GM21723 (cell line): ENCODE data around the gene ETF1.

ENCODE experiments used
- ATAC-seq: cut with Tn5 transposase; IDR thresholded peaks from one replicate; pipeline ENCODE4 v1.9.1; 2021; ENCODE audit warnings: mild to moderate bottlenecking, moderate library complexity; ENCODE audit not compliant: unreplicated experiment

Gene ETF1

DNA sequence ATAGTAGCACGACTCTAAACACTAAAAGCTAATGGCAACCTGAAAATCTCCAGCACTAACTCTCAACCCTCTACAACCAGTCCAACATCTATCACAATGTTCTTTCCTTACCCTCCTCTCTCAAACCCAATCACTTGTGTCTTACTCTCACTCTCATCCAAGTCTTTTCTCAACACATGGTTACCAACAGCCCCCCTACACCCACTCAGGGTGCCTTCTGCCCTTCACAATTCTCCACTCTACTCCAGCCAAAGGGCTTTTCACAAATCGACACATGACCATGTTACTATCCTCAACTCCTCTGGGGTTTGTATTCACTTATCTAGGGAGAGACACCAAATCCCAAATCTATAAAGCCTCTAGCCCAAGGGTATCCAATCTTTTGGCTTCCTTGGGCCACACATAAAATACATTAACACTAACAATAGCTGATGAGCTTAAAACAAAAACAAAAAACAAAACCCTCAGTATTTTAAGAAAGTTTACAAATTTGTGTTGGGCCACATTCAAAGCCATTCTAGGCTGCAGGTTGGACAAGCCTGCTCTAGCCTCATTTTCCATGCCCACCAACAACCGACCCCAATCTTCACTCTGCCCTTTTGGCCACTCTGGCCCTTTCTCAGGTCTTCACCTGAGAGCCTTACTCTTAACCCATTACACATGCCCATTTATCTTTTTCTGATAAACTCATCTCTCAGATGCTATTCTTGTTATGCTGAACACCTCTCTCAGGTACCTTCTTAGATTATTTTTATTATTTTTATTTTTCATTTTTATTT is 20.5 kb upstream of the ETF1 start:
- ATAC-seq: no peak

DNA sequence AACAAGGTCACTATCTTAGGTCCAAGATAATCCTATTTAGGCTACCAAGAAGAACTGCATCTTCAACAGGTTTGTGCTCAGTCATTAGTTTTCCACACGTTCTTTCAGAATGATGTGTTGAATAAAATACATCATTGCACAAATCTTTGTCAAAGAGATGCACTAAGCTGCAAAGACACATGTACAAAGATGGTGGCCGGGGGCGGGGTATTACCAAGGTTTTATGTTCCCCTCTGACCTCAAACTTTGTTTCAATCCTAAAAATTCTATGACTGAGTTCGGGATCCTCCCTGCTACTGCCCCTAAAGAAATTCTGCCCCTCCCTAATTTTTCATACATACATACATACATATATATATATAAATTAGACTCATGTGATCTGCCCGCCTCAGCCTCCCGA is 17.9 kb upstream of the ETF1 start:
- no peak for ATAC-seq

DNA sequence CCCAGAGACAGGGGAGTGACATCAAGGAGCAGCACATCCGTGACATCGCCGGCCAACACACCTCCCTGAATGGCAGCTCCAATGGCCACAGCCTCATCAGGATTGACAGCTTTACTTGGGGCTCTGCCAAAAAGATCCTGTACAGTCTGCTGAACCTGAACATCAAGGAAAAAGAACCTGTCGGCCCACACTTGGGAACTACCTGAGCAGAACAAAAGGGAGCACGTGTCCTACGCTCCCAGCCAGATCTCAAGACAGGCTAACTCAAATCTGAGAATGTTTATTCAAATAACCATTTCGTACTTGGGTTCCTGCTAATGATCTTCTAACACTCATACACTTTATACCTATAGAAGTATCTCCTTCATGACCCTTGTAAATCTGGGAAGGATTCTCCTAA is 16.9 kb upstream of the ETF1 start:
- no peak for ATAC-seq

DNA sequence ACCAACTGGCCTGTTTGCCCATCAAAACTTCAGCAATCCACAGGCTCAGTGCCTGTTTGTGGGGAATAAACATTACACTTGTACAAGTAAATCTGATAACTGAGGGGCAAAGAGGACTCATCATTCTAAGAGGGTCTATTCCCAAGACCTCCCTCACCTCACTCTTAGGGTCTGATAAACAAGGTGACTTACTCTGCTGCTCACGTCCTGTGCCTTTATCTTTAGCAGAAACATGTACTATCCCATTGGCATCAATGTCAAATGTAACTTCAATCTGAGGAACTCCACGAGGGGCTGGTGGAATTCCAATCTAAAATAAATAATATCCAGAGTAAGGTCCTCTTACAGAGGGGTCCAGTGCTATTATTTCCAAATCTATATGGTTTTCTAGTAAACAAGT is 14.6 kb upstream of the ETF1 start:
- no peak for ATAC-seq

DNA sequence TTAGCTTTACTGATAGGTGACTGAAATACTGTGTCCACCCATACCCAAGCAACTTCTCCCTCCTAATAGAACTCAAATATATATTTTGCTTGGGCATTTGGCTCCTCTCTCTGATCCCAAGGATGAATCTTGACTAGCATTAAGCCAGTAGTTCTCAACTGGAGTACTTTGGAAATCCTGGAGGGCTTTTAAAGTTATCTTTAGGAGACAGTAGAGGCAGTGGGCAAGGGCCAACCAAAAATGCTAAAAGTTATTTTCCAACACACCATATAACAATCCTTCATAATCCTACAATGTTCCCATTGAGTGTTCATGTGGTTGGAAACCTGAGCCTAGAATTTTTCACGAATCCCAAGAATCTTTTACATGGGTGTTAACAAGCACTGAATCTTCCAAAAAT is 11.1 kb upstream of the ETF1 start:
- ATAC-seq: no peak

DNA sequence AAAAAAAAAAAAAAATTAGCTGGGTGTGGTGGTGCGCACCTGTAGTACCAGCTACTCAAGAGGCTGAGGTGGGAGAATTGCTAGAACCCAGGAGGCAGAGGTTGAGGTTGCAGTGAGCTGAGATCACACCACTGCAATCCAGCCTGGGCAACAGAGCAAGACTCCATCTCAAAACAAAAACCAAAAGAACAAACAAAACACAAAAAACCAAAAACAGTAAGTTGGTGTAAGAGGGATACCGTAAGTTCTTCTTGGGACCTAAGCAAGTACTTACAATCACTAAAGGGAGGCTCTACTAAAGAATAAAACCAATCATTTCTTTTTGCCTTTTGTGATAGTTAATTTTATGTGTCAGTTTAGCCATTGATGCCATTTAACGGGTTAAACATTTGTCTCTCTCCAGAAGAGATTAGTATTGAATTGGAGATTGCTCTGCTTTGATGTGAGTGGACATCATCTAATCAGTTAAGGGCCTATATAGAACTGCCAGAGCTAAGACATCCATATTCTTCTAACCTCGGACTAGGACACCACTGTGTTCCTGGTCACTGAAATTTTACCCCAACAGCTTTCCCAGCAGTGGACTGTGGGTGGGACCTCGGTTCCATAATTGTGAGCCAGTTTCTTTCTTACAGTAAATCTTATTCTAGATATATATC is 10.5 kb upstream of the ETF1 start:
- ATAC-seq: no peak

DNA sequence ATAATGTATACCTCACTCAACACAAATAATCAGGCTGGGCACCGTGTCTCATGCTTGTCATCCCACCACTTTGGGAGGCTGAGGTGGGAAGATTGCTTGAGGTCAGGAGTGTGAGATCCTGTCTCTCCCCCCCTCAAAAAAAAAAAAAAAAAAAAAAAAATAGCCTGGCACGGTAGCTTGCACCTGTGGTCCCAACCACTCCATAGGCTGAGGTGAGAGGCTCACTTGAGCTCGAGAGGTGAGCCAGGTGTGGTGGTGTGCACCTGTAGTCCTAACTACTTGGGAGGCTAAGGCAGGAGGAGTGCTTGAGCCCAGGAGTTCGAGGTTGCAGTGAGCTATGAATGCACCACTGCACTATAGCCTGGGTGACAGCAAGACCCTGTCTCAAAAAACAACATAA is 9.6 kb upstream of the ETF1 start:
- no peak for ATAC-seq

DNA sequence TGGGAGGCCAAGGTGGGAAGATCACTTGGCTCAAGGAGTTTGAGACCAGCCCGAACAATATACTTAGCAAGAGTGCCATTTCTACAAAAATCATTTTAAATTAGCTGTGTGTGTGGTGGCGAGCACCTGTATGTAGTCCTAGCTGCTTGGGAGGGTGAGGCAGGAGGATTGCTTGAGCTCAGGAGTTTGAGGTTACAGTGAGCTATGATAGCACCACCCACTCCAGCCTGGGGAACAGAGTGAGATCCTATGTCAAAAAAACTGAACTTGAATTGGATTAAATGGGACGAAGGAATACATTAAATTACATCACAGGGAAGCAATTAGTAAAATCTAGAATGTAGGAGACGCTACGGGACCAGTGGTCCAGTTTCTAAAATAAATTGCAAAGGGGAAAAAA is 6.4 kb upstream of the ETF1 start:
- ATAC-seq: no peak

DNA sequence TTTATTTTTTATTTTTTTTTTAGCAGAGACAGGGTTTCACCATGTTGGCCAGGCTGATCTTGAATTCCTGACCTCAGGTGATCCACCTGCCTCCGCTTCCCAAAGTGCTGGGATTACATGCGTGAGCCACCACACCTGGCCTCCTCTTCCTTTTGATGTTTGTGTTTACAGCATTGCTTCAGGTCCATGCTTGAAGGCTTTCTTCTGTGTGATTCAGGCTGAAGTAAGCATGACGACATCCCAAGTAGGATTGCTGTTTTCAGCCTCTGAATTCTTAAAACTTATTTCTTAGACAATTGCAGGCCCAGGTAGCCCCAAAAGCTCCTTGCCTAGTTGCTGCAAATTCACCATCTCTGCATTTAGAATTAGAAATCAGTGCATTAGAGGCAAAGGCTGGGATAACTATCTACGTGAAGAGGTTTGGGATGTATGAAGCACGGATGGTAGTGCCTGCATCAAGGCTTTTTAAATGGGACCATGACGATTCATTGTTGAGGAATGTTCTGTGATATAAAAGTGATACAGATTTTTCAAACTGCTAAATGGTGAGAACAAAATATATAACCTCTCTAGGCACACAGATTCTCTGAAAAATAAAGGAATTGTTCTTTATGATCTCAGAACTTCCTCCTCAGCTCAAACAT is 3.0 kb upstream of the ETF1 start:
- no peak for ATAC-seq

DNA sequence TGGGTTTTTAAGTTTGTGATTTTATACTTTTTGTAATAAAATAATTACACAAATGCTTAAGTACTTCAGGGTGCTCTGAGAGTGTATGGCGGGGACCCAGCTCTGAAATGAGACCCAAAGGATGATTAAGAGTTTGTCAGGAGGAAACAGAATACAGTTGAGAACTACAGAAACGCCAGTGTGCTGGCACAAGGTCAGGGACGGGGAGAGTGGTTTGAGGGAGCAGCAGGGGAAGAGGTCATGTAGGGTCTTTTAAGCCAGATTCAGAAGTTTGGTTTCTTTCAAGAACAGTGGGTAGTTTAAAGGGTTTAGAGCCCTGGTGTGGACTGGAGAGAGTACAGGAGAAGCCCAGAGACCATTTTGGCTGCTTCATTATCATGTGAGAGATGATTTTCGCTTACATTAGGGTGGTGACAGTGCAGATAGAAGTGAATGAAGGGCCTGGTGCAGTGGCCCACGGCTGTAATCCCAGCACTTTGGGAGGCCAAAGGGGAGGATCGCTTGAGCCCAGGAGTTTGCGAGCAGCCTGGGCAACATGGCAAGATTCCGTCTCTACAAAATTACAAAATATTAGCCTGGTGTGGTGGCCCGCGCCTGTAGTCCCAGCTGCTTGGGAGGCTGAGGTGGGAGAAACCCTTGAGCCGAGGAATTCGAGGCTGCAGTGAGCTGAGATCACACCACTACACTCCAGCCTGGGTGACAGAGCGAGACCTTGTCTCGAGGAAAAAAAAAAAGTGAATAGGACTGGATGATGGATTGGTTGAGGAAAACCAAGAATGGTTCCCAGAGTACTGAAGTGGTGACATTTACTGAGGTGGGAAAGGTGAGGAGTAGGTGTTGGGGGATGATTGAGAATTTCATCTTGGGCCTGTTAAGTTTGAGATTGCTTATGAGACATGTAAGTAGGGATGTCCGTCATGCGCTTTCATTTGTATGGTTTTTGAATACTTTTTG is 1.4 kb upstream of the ETF1 start:
- no peak for ATAC-seq

DNA sequence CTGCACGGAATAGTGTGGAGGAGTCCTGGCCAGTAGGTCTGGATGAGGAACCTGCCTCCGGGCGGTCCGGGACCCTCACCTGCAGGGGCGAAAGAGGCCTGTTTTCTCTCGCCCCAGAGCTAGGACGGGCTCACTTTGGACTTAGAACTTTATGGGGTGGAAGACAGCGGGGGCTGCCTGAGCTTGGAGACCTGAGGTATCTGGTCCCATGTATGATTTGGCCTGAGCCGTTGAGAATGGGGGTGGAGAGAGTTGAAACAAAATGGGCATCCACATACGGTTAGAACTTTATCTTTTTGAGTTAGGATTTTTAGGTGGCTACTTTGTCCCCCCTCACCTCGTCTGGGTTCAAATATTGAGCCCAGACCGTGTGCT is 681 bp upstream of the ETF1 start:
- peak; percentile 56 for ATAC-seq

DNA sequence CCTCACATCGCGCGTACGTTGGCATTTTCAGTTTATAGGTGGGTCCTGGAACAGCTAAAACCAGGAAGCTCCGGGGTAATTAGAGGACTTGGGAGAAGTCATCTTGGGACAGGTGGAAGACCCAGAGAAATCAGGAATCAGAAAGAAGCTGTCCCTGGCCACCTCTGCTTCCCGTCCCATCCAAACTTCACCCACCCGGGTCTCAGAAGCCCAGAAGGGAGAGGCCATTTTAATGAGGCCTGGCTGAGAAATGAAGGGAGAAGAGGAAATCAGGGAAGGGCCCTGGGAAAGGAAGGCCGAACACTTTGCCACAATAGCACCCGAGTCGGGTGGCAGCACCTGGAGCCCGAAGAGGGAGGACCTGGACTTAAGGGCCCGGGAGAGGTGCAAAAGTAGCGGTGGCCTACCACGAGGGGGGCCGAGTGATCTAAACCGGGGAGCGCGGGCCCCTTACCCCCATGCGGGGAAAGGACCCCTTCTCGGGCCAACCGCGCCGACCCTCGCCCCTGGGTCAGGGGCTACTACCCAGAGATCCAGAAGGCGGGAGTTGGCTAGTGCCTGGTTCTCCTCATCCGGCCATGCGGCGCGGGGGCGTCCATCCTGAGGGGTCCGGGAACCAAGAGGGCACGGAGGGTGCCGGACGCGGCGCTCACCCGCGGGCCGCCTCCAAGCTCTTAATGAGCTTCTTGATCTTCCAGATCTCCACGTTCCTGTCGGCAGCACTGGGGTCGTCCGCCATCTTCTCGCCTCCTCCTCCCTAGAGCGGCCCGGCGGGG is 668 bp downstream of the ETF1 start:
- no peak for ATAC-seq

DNA sequence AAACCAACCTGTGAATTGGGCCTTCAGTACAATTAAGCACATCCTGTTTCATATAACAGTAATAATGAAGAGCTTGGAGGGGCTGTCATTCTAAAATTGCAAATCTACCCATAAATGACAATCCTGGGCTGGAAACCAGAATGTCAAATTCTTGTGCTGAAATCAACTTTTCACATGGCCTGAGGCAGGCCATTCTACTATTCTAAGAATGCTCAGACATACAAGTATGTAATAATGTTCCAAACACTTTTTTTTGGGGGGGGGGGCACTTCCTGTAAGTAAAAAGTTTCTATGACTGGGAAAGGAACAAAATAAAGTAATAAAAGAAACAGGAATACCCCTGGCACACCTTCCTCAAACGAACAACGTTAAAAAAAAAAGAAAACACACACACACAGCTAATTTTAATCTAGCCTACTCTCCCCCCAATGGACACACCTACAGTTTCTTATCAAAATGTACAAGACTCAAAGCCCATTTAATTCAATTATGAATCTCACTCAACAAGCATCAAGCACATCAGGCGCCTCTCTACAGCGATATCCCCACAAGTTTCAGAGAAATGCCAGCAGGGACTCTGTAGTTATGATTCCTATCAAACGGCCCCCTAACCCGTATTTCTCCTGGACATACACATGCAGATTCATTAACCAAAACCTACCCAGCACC is 1.4 kb downstream of the ETF1 start:
- ATAC-seq: no peak

DNA sequence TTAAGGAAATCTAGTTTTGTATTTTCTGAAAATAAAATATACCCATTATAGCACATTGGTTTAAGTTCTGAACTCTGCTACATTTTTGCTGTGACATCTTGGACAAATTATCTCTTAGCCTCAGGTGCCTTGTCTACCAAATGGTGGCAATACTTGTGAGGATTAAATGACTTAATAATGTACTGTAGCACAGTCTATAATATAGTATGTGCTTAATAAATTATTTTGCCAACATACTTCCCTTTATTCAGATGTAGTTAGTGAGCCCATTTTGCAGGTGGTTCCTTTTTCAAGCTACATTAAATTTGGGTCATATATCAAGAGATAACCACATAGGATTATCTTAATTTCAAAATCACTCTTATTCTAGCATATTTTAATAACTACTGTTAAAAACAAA is 3.2 kb downstream of the ETF1 start:
- no peak for ATAC-seq

DNA sequence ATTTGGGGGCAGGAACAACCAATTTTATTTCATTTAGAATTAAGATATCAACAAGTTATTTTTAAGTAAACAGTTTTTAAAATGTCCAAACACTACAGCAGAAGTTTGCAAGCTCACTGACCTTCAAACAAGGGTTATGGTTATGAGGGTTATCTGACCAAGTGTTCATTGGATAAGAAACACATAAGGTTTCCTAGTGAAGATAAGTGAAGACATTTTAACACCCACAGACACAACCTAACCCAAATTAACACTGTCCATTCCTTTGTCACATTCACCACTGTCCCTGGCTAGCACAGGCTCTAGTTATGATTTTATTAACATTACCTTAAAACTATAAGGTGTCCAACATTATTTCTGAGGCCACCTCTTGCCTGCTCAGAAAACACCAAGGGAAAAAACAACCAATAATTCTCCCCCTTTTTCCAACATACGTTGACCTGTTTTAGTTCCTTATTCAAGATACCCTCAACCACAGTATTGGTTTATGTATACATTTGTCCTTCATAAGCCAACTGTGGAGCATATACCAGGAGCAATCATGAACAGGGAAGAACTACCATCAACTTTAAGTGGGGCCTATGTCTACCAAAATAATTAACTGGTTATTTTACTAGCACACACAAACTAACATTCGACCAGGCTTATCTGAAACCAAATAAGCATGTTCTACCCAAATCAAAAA is 4.0 kb downstream of the ETF1 start:
- ATAC-seq: no peak

DNA sequence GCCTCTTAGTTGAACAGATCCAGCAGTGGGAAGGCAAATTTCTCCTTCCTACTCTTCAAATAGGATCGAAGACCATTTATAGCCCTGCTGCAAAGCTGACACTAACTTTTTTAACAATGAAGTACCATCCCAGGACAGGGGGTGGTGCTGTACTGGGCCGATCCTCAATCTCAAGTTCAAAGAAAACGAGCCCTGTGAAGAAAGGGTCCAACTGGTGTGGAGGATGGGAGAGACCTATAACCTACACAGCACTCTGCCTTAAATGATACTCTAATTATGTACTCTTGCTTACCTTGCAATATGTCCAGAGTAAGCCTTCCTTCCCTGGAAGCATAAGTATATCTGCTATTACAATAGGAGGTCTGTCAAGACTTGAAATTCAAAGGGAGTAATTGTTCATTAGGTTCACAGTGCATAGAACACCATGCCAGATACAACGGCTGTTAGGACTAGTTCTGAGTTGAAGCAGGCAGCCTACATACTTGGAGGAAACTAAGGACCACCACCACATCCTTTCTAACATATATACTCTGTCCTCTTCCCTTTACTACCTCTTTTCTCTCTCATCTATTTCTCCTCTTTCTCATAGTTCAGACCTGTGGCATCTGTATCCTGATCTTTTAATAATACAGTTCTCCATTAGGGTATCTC is 6.2 kb downstream of the ETF1 start:
- ATAC-seq: no peak

DNA sequence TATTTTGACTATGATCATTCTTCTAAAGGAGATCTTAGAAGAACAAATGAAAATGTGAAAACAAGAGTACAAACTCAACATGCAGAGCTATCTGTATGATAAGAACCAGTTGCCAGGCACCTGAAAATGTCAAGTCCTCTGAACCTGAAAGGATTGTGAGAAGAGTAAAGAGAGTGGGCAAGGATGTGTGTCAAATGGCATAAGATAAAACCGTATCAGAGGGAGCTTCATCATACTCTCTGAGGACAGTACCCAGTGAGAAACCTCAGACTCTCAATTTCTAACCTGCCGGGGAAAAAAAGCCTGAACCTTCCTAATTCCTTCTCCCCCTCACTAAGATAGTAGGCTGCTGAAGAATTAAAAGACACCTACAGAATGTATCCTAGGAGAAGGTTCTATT is 6.8 kb downstream of the ETF1 start:
- ATAC-seq: no peak

DNA sequence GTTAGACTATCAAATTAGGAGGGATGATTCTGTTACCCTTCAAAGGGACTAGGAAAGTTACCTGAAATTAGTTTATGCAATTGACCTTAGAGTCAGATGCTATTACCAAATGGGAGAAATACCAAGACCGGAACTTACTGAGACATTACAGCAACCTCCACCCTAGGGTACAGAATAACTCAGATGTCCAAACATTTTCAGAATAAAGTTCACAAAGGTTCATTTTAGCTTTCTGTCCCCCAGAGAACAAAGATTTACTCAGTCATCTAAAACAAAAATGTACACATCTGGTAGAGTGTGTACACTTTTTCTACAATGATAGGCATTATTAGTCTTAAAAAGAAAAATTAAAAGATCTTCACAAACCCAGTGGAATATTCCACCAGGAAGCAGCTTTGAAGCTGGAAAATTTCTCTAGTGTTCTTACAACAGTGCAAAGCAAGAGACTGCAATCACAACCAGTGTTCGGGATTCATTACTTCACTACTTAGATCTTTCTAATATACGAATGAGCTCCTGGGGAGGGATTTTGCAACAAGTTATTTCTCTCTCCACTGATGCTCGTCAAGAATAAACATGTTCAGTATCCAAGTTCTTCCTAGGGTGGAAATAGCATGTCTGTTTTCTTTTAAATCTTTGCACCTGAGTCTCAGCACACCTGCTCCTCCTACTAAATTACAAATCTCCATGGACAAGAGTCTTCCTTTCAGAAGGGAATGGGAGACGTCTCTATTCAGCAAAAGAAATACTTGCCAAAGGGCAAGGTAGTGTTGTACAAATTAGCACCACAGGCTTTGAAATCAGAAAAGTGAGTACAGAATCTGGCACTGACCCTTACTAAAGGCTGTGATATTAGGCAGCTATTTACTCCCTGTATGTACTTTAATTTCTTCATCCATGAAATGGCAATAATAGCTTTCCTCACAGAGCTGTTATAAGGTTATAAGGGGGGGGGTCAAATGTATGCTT is 8.8 kb downstream of the ETF1 start:
- ATAC-seq: no peak
